HG02759 (cell line): ENCODE data around the gene SGPL1.

ENCODE experiments used
- ATAC-seq: cut with Tn5 transposase; IDR thresholded peaks from one replicate; pipeline ENCODE4 v1.9.1; 2021; ENCODE audit warnings: mild to moderate bottlenecking, moderate library complexity; ENCODE audit not compliant: unreplicated experiment

The SGPL1 gene

GRCh38 chr10:70872291-70872690, 56.5 kb downstream of the SGPL1 start:
- ATAC-seq, result no peak

GRCh38 chr10:70874061-70874460, 58.3 kb downstream of the SGPL1 start:
- ATAC-seq, result no peak

- ATAC-seq, result no peak
Measured at GRCh38 chr10:70879207-70879606, 63.5 kb downstream of the SGPL1 start.

GRCh38 chr10:70880077-70880534, 64.4 kb downstream of the SGPL1 start:
- ATAC-seq, result peak; percentile 59

- no peak for ATAC-seq
Measured at GRCh38 chr10:70884741-70885140, 69.0 kb downstream of the SGPL1 start.

GRCh38 chr10:70885481-70885880, 69.7 kb downstream of the SGPL1 start:
- ATAC-seq, result no peak

GRCh38 chr10:70885931-70886903, 70.5 kb downstream of the SGPL1 start:
- ATAC-seq, result no peak

GRCh38 chr10:70886921-70887665, 71.3 kb downstream of the SGPL1 start:
- ATAC-seq, result no peak

GRCh38 chr10:70887804-70888800, 72.4 kb downstream of the SGPL1 start, which contains the start of gene PCBD1:
Gene PCBD1, minus strand, starts transcription at chr10:70888565. Its CDS starts 32 bp downstream, at chr10:70888533.
- peak; percentile 86 for ATAC-seq

GRCh38 chr10:70889291-70889690, 73.5 kb downstream of the SGPL1 start:
- ATAC-seq, result no peak

- ATAC-seq, result no peak
Measured at GRCh38 chr10:70890917-70891431, 75.2 kb downstream of the SGPL1 start.

GRCh38 chr10:70891627-70892026, 75.9 kb downstream of the SGPL1 start:
- ATAC-seq, result no peak

GRCh38 chr10:70892631-70893030, 76.9 kb downstream of the SGPL1 start:
- no peak for ATAC-seq

GRCh38 chr10:70893227-70894006, 77.7 kb downstream of the SGPL1 start:
- ATAC-seq, result no peak

GRCh38 chr10:70894416-70894815, 78.7 kb downstream of the SGPL1 start:
- ATAC-seq, result no peak

GRCh38 chr10:70896551-70896950, 80.8 kb downstream of the SGPL1 start:
- no peak for ATAC-seq

- ATAC-seq, result no peak
Measured at GRCh38 chr10:70898687-70899086, 82.9 kb downstream of the SGPL1 start.

- ATAC-seq, result no peak
Measured at GRCh38 chr10:70899096-70899495, 83.3 kb downstream of the SGPL1 start.

- no peak for ATAC-seq
Measured at GRCh38 chr10:70901276-70901878, 85.6 kb downstream of the SGPL1 start.
